HG03457 (cell line): Measurements from ENCODE around the gene GTF2A1L.
"Not testable (repeated sequence)": the region's sequence is repeated elsewhere in the genome, so short reads cannot be mapped to it uniquely, and the experiment has no call there.

Source experiments
- ATAC-seq: cut with Tn5 transposase; IDR thresholded peaks from one replicate; pipeline ENCODE4 v1.9.1; 2021; ENCODE audit warnings: moderate number of reproducible peaks; ENCODE audit not compliant: unreplicated experiment

Gene GTF2A1L

DNA sequence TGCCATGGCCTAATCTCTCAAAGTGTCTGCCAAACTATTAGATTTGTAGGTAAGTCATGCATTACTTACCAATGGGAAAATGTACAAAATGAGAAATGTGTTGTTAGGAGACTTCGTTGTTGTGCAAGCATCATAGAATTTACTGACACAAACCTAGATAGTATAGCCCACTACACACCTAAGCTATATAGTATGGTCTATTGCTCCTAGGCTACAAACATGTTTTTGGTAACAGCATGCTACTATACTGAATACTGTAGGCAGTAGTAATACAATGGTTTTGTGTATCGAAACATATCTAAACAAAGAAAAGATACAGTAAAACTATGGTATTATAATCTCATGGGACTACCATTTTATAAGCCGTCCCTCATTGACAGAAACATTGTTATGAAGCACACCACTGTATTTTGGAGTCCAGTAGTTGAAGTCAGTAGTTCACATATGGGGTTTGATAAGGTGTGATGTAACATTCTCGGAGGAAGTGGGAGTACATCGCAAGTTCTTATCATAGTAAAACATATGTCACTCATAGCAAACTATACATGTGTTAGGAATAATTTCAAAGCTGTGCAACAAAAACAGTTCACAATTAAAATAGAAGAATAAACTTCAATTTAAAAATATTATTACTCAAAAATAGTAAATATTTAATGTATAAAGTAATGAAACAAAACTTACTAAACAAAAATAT is 12.0 kb upstream of the GTF2A1L start:
- ATAC-seq: no peak

GRCh38 chr2:48607307-48608014 is 10.2 kb upstream of the GTF2A1L start:
- no peak for ATAC-seq

- ATAC-seq: no peak
Measured at GRCh38 chr2:48613211-48613610, 4.4 kb upstream of the GTF2A1L start.

DNA sequence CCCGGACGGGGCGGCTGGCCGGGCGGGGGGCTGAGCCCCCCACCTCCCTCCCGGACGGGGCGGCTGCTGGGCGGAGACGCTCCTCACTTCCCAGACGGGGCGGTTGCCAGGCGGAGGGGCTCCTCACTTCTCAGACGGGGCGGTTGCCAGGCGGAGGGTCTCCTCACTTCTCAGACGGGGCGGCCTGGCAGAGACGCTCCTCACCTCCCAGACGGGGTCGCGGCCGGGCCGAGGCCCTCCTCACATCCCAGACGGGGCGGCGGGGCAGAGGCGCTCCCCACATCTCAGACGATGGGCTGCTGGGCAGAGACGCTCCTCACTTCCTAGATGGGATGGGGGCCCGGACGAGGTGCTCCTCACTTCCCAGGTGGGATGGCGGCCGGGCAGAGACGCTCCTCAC is 3.1 kb upstream of the GTF2A1L start:
- ATAC-seq: not testable (repeated sequence)

- ATAC-seq: no peak
Measured at GRCh38 chr2:48619526-48619925, 1.9 kb downstream of the GTF2A1L start.

DNA sequence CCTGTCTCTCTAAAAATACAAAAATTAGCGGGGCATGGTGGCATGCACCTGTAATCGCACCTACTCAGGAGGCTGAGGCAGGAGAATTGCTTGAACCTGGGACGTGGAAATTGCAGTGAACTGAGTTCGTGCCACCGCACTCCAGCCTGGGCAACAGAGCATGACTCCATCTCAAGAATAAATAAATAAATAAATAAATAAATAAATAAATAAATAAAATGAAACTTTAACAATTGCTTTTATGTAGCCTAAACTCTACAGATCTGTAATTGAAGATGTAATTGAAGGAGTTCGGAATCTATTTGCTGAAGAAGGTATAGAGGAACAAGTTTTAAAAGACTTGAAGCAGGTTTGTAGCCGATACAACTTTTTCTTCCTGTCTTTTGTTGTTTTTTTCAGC is 2.9 kb downstream of the GTF2A1L start:
- ATAC-seq: no peak

DNA sequence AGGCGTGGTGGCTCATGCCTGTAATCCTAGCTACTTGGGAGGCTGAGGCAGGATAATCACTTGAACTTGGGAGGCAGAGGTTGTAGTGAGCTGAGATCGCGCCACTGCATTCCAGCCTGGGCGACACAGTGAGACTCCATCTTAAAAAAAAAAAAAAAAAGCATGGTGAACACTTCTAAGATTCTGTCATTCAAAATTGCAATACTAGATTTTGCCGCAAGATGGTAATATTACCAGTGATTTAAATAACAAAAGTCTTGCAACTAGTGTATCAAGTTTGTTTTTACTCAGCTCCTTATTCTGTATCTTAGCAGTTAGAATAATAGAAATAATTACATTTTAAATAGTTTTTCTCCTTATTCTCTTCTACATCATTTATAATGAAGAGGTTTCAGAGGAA is 5.0 kb downstream of the GTF2A1L start:
- ATAC-seq: not testable (repeated sequence)

DNA sequence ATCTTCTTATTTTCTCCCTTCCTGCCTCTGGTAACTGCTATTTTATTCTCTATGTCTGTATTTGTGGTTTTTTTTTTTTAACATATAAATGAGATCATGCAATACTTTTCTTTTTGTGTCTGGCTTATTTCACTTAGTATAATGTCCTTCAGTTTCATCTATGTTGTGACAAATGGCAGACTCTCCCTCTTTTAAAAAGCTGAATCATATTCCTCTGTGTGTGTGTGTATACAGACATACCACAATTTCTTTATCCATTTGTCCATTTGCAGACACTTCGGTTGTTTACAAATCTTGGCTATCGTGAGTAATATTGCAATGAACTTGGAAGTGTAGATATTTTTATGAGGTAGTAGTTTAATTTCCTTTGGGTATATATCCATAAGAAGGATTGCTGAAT is 7.0 kb downstream of the GTF2A1L start:
- no peak for ATAC-seq

DNA sequence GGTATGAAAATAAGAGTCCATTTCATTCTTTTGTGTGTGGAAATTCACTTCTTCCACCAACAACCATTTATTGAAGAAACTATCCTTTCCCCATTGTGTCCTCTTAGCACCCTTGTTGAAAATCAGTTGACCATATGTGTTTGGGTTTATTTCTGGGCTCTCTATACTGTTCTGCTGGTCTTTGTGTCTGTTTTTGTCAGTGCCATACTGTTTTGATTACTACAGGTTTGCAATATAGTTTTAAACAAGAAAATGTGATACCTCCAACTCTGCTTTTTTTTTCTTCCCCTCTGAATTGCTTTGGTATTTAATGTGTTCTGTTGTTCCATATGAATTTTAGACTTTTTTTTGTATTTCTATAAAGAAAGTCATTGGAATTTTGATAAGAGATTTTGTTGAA is 8.4 kb downstream of the GTF2A1L start:
- ATAC-seq: no peak

DNA sequence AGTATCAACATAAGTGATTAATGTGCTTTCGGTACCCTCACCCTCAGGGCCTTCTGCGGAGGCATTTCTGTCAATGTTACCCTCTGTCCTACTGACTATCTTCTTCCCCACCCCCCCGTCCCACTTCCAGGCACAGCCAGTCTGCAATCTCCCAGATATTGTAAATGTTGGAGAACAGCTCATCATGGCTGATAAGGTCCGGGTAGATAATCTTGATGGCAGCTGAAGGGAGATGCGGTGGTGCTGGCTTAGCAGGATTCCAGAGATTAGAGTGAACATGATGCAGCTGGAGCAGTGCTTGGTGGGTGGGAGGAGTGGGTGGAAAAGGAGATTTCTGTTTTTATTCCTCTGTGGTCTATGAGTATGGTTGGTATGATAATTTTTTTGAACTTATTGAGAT is 15.5 kb downstream of the GTF2A1L start:
- no peak for ATAC-seq

DNA sequence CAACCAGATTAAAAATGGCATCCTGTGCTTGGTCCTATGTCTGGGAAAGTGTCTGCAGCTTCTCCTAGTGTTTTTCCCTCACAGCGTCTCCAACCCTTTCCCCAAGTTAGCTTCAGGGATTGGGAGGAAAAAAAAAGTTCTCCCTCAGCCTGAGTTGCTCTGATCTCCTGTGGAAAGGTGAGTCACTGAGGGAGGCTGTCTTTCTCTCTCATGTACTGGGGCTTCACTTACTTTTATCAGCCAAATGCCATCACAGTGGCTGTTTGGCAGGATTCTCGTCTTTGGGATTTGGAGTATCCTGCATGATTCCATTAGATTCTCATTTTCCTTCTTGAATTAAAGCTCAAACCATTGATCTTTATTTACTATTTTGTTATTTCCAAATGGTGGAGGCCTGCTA is 18.1 kb downstream of the GTF2A1L start:
- no peak for ATAC-seq

- no peak for ATAC-seq
Measured at GRCh38 chr2:48638261-48638660, 20.6 kb downstream of the GTF2A1L start.

DNA sequence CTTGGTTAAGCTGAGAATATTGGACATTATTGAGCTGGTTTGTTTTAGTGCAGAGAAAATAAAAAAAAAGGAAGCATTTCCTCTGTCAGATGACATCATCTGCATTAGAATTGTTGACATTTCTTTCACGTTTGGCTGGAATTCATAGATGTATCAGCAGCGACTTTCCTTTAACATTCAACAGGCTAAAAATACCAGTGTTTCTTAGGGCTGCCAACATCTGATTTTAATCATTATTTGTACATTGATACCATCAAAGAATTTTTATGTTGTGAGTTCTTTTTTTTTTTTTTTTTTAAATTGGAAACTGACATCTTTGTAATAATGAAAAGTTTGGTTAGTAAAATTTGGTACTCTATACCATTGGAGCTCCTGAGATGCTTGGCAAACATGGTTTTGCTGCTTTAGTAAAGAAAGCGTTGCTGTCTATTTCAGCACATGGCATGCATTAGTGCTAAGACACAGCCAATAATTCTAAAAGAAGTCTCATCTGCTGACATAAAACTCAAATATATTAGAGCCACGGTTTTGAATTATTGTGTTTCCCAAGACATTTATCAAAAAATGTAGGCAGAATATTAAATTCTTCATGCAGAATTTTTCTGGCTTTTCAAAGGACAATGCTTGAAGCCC is 33.6 kb downstream of the GTF2A1L start:
- no peak for ATAC-seq

DNA sequence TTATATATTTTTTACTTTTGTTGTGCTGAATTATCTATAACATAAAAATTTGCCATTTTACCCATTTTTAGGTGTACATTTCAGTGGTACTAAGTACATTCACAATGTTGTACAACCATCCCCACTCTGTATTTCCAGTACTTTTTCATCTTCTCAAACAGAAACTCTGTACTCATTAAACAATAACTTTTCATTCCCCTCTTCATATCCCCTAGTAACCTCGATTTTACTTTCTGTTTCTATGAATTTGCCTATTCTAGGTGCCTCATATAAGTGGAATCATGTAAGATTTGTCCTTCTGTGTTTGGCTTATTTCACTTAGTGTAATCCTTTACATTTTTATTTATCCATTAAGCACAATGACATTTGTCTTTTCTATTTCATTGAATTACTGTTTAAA is 51.3 kb downstream of the GTF2A1L start:
- ATAC-seq: peak; percentile 97

GRCh38 chr2:48673581-48673980 is 55.9 kb downstream of the GTF2A1L start:
- ATAC-seq: no peak

DNA sequence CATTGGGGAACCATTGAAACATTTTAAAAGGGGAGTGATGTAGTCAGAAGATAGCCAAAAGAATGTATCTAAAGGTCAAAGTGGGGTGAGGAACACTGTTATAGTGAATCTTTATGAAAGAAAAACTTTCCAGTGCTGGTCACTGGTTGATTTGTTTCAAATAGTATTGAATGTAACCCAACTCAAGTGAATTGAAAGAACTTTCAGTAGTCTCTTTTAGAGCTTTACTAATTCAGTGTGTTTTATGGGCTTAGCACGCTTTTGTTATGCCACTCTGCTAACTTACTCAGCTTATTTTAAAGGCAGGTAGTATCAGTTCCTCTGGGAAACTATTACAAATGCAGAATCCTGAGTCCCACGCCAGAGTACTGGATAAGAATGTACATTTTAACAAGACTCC is 57.3 kb downstream of the GTF2A1L start:
- no peak for ATAC-seq

- no peak for ATAC-seq
Measured at GRCh38 chr2:48677450-48677849, 59.8 kb downstream of the GTF2A1L start.

DNA sequence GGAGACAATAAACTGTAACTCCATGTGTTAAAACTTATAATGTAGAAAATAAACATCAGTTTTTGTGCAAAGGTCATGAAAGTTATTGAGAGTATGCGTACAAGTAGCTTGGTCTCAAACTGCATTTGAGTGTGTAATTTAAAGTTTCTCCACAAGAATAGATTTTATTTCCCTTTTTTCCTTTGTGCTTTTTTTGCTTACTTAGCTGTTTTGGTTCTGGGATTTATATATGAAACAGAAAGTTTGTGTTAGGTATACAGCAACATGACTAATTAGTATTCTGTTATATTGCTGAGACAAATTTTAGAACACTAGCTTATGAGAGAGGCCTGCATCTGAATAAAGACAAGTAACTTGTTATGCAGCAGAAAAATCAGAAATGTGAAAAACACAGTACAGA is 67.5 kb downstream of the GTF2A1L start:
- ATAC-seq: no peak

- ATAC-seq: no peak
Measured at GRCh38 chr2:48691935-48692691, 74.5 kb downstream of the GTF2A1L start.

GRCh38 chr2:48693066-48693465 is 75.4 kb downstream of the GTF2A1L start:
- ATAC-seq: no peak

GRCh38 chr2:48693645-48694044 is 76.0 kb downstream of the GTF2A1L start:
- ATAC-seq: no peak

GRCh38 chr2:48694149-48694548 is 76.5 kb downstream of the GTF2A1L start:
- no peak for ATAC-seq
